Measurements from ENCODE around the gene HIVEP3. TPM values are rescaled to one million over a fixed set of nuclear protein-coding genes. Genes with fewer than 3 reads are reported as not detected.

Gene HIVEP3
- total and polyA plus RNA-seq, 11 donors = 3.2 to 11.9 (median 5.0) TPM

- WGBS, 4 donors = 75 to 87% (median 77%) methylated on average over 5 of the region's 5 CpGs
- TF ChIP-seq CTCF (IDR thresholded peaks at IDR 0.05) (no peak), POLR2A (IDR thresholded peaks at IDR 0.05) (no peak)
- ATAC-seq (no peak), DNase-seq (no peak)
- intact Hi-C loops (cut with DNase I) = loop anchor here in 2 of 10 donors (5.0 to 10.0 kb wide), 3 partner anchors 58 to 371 kb away; no protein-coding TSS in a partner anchor
- Histone ChIP-seq H3K27ac (peak overlapping the region in 5 of 12 donors; percentile 90 to 95 (median 93)), H3K36me3 (no peaks in the 10 kb centered on the region), H3K9me3 (no peaks in the 10 kb centered on the region), H3K4me1 (peaks cover 0 to 57% (median 19%) of the 10 kb centered on the region in 12 donors), H3K4me3 (no peak overlapping the region), H3K27me3 (no peaks in the 10 kb centered on the region)
These were observed 254.9 kb downstream of the HIVEP3 start for GRCh38 chr1:41663671-41664400.

DNA sequence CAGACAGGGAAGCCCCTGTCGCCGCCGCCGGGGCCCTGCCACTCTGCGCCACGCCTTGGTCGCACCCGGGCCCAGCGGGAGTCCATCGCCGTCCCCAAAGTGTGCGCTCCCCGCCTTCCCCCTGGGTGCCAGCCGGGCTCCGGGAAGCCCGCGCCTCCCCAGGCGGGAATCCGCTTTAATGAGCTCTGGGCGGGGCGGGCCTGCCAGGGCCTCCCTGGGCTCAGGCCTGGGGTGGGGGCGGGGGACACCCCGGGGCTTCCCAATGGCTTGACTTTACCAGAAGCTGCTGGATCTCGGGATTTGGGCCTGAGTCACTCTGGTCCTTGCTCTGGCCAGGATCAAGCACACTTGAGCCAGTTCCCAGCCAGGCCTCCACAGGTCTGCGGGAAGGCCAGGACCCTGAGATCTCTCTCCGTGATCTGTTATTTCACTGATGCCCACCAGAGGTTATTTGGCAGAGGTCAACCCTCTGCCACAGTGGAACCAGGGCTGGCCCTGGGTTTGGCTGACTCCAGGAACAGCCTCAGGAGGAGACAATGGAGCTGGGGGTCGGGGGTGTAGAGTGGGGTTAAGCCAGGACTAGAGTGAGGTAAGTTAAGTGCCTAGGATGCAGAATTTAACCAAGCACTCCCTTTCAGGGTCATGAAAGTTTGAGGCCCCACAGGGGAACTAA is 255.8 kb downstream of the HIVEP3 start:
- Histone ChIP-seq H3K4me3 (peak overlapping the region; percentile 47 to 94 (median 68)), H3K27ac (peak overlapping the region; percentile 25 to 97 (median 92)), H3K36me3 (no peaks in the 10 kb centered on the region), H3K27me3 (no peaks in the 10 kb centered on the region), H3K9me3 (no peaks in the 10 kb centered on the region), H3K4me1 (peaks cover 0 to 67% (median 19%) of the 10 kb centered on the region in 12 donors)
- intact Hi-C loops (cut with DNase I) = loop anchor here in 2 of 10 donors (5.0 to 10.0 kb wide), 3 partner anchors 59 to 372 kb away; no protein-coding TSS in a partner anchor
- WGBS, 4 donors = 19 to 34% (median 21%) methylated on average over 15 to 27 of the region's 27 CpGs
- TF ChIP-seq POLR2A (IDR thresholded peaks at IDR 0.05) = no peak
- no peak for TF ChIP-seq CTCF (IDR thresholded peaks at IDR 0.05)
- peak in 4 of 5 donors; percentile 41 to 77 (median 58) for DNase-seq
- ATAC-seq = peak in 3 of 4 donors; percentile 57 to 75 (median 57)

GRCh38 chr1:41662061-41662764 is 256.5 kb downstream of the HIVEP3 start:
- ATAC-seq (peak; percentile 36 to 81 (median 80)), DNase-seq (peak; percentile 76 to 87 (median 83))
- peaks cover 0 to 66% (median 18%) of the 10 kb centered on the region in 12 donors for H3K4me1 ChIP-seq
- H3K27me3 ChIP-seq = no peaks in the 10 kb centered on the region
- no peaks in the 10 kb centered on the region for H3K36me3 ChIP-seq
- WGBS, 4 donors = 0 to 1% (median 0%) methylated on average over 24 to 105 of the region's 105 CpGs; no CpG with 5 or more reads in 1 of the 4 donors
- TF ChIP-seq POLR2A (IDR thresholded peaks at IDR 0.05) = peak; percentile 8 to 78
- TF ChIP-seq CTCF (IDR thresholded peaks at IDR 0.05) = no peak
- H3K4me3 ChIP-seq = peak overlapping the region; percentile 47 to 94 (median 70)
- H3K27ac ChIP-seq = peak overlapping the region; percentile 25 to 97 (median 92)
- intact Hi-C loops (cut with DNase I) = loop anchor here in 2 of 10 donors (5.0 to 10.0 kb wide), 3 partner anchors 60 to 373 kb away; no protein-coding TSS in a partner anchor
- H3K9me3 ChIP-seq = no peaks in the 10 kb centered on the region

All from heart left ventricle (tissue), 16 donors.